Endothelial cell of hepatic sinusoid (primary cell): ENCODE measurements around the gene TGIF2.

Source experiments
- in situ Hi-C: cut with HindIII; loops from 2 replicates; pipeline ENCODE4 v1.10.0; 2017; ENCODE audit warnings: low sequenced_read_pairs

Gene TGIF2

DNA sequence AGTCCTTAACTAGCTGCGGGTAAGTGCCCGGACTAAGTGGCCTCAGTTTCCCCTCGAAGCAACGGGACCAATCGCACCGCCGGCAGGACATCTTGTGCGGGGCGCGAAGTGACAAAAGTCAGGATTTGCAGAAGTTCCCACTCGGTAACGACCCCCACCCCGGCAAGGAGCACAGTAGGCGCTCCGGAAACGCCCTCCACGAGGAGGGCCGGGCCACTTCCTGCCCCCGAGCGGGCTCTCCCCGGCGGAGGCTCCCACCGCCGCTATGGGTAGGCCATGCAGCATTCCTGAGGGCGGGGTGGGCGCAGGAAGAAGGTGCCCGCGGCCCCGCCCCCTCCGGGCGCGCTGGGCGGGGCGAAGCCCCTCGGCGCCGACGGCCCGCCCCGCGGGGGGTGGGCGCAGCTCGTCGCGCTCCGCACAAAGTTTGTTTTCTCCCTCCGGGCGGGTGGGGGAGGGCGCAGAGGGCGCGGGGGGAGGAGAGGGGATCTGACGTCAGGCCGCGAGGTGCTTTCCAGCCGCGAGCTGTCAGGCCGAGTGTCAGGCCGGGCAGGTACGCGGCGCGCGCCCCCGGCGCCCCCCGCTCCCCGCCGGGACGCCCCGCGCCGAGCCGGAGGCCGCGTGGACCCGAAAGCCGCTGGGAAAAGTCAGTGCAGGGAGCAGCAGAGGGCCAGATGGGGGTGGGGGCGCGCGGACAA, at the start of gene TGIF2:
TGIF2 (plus strand) TSS at position 495 of the 695 bp plus-strand sequence. CDS start 5,178 bp downstream, outside the sequence.
- in situ Hi-C loops = no loop called here

DNA sequence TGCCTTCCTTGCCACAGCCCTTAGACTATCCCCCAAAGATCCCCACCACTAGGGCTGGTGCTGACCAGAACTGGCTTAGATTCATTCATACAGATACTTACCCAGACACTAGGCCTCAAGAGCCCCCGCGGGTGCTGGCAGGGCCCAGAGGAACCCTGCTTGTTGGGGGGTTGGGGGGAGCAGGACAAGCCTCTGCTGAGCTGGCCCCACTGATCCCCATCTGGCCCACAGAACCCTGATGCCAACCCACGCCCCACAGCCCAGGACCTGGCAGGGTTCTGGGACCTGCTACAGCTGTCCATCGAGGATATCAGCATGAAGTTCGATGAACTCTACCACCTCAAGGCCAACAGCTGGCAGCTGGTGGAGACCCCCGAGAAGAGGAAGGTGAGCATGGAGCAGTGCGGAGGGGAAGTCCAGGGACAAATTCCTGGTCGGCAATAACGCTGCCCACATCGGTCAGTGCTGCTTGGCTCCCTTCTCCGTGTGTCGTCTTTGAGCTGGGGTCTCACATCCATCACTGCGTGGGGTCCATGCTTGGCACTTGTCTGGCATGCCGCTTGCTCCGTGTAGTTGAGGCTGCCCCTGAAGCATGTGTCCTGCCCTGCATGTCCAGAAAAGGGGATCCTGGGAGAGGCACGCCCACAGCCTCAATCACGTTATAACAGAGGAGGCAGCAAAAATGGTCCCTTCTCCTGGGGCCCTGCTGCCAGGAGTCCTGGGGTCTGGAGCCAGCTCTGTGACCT, 47.6 kb upstream of the TGIF2 start:
- in situ Hi-C loops = no loop called here

DNA sequence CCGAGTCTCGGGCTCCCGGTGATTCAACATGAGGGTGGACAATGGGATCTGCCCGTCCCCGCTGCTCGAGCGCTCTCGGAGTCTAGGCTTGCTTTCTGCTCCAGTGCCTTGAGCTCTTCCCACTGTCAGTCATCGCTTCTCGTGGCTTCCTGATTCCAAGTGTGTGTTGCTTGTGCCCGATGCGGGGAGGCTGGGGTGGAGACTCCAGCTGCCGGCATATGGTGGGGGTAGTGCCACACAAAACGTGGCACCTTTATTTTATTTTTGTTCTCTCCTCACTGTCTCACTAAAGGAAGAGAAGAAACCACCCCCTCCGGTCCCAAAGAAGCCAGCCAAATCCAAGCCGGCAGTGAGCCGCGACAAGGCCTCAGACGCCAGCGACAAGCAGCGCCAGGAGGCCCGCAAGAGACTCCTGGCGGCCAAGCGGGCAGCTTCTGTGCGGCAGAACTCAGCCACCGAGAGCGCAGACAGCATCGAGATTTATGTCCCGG, 46.8 kb upstream of the TGIF2 start:
- in situ Hi-C loops = no loop called here

DNA sequence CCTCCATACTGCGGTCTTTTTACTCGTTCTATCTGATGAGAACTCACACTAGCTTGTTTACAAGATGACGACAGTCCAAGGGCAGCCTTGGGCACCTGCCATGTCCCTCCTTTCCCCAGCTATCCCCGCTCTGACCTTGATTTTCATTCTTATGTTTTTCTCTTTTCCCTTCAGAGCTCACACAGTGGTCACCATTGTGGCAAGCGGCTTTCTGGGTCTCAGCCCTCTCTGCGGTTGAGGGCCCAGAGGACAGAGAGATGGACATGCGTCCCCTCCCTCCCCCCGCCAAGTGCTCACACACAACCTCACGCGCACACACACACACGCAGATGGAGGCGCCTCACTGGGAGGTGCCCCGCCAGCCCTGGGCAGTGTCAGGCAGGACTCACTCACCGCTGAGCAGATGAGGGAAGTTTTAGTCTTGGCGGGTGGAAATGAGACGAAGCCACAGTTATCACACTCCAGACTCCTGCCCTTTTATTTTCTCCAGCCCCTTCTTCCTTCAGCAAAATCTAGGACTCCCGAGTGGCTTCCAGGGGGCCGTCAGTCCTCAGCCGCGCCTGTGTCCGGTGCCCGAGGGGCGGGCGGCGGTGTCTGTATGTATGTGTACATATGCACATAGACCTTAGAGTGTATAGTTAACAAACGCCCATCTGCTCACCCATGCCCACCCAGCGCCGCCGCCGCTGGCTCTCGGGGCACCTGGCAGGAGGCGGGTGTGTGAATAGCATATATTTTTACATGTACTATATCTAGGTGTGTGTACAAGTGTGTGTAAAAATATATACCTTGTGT, 45.9 kb upstream of the TGIF2 start:
- in situ Hi-C loops = no loop called here

DNA sequence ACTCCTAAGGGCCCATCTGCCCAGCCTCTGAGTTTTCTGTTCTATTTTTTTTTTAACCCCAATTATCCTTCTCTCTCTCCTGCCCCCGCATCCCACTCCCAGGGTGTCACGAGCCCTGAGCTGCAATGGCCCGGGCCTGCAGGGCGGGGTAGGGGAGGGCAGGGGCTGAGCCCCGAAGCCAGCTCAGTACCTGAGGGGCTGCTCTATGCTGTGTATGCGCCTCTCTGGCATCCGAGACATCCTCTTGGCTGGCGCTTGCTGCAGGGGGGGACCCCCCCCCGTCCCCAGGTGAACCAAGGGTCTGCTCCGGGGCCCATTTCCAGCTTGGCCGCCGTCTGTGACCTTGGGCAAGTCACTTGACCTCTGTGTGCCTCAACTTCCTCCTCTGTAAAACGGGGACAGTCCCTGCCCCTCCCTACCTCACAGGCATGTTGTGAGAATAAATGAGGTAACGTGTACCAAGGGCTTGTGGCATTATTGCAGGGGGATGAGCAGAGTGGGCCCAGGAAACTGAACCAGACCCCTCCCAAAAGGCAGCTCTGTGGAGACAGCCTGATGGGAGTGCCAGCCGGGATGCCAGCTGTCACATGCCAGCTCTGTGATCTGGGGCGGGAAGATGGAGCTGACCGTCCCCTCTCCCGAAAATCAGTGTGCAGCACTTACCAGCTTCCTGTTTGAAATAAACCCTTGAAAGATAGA, 45.1 kb upstream of the TGIF2 start:
- in situ Hi-C loops = no loop called here

DNA sequence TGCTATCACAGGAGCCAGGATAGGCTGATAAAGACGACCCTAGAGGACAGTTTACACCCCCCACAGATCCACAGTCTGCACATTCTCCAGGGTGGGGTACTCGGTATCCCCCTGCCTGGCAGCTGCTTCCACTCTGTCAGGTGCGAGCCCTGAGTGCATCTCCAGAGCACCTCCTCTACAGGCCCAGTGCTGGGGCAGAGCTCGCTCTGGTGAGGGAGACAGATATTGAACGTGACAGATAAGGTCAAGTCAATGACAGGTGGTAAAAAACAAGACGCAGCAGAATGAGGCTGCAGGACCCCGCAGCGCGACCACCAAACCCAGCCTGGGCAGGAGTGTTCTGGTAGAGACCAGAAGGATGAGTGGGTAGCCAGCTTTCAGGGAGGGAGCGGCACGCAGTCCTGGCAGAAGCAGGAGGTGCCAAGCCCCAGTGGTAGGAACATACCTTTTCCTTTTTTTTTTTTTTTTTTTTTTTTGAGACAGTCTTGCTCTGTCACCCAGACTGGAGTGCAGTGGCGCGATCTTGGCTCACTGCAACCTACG, 44.5 kb upstream of the TGIF2 start:
- in situ Hi-C loops = no loop called here

DNA sequence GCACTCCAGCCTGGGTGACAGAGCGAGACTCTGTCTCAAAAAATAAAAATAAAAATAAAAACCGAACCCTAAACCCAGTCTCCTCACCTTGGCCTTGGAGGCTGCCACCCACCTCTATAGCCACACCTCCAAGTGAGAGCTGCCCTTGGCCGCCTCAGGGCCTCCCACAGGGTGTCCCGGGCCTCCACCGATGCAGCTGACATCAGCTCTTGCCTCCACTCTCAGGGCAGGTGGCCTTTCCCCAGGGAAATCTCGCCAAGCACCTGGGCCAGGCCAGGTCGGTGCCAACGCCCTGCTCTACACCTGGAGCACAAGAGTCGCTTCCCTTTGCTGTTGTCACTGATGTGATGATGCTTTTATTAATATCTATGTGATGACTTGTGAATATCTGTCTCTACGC, 41.0 kb upstream of the TGIF2 start:
- in situ Hi-C loops = no loop called here

DNA sequence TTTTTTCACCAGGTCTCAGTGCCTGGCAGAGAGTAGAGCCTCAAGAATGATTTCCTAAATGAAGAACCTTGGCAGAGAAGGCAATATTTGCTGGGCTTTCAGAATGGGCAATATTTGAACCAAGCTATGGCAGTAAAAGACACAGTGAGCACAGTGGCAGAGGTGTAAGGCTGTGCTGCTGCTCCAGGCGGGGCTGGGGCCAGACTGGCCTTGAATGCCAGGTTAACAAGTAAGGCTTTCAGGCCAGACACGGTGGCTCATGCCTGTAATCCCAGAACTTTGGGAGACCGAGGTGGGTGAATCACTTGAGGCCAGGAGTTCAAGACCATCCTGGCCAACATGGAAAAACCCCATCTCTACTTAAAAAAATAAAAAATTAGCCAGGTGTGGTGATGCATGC, 40.6 kb upstream of the TGIF2 start:
- in situ Hi-C loops = no loop called here

DNA sequence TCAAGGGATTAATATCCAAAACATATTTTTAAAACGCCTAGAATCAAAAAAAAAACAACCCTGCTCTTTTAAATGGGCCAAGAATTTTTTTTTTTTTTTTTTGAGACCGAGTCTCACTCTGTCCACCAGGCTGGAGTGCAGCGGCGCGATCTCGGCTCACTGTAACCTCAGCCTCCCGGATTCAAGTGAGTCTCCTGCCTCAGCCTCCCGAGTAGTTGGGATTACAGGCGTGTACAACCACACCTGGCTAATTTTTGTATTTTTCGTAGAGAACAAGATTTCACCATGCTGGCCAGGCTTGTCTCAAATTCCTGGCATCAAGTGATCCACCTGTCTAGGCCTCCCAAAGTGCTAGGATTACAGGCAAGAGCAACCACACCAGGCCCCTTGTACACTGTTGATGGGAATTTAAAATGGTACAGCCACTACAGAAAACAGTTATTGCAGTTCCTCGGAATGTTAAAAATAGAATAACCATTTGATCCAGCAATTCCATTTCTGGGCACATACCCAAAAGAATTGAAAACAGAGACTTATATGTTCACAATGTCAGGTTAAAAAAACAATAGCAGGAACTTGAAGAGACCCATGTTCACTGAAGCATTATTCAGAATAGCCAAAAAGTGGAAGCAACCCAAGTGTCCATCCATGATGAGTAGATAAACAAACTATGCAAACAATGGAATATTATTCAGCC, 35.2 kb upstream of the TGIF2 start:
- in situ Hi-C loops = no loop called here

DNA sequence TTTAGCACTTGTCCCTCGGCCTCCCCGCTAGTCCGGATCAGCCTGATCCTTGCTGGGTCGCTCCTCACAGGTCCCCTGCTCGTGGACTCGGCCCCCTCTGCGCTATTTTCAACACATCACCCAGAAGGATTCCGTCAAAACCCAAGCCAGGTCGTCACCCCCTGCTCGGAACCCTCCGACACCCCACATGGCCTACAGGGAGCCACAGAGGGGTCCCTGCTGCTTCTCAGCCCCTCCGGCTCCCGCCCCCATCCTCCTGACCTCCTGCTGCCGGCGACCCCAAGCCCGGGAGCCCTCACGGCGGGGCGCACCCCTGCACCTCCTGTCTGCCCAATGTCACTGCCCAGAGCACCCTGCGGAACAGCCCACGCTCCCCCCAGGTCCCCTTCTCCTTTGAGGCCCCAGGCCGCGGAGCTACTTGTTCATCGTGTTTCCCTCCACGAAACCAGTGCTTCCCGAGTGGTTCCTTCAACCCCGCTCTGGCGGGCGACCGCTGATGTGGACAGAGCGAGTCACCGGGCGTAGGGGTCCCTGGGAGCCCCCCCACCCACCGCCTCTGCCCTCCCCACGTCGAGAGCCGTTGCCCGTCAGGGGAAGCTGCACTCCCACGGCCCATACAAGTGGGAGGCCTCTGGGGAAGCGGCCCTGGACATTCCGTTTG, 32.7 kb upstream of the TGIF2 start:
- in situ Hi-C loops = no loop called here

DNA sequence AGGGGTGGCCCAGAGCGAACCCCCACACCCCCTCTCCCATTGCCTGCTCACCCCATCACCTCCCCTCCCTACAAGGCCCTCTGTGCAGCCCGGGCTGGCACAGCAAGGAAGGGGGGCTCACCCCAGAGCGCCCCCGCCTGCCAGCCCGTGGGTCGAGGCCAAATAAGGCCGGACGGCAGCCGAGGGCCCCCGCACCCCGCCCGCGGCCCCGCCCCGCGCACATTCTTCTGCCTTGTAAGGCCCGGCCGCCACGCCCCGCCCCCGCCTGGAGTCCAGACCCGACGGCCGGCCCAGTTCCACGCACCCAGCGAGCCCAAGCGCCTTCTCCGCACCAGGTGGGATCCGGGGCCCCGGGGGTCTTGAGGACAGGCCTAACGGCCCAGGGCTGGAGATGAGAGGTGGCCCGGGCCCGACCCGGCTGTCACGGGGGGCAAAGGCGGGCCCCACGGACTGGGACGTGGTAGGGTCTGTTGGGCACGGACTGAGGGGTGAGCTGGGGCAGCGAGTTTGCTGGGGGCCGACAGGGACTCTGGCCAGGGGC, 32.1 kb upstream of the TGIF2 start, which contains the start of gene MYL9:
MYL9 (plus strand) TSS at position 293 of the 541 bp plus-strand sequence. CDS start 3,366 bp downstream, outside the sequence.
- in situ Hi-C loops = no loop called here

DNA sequence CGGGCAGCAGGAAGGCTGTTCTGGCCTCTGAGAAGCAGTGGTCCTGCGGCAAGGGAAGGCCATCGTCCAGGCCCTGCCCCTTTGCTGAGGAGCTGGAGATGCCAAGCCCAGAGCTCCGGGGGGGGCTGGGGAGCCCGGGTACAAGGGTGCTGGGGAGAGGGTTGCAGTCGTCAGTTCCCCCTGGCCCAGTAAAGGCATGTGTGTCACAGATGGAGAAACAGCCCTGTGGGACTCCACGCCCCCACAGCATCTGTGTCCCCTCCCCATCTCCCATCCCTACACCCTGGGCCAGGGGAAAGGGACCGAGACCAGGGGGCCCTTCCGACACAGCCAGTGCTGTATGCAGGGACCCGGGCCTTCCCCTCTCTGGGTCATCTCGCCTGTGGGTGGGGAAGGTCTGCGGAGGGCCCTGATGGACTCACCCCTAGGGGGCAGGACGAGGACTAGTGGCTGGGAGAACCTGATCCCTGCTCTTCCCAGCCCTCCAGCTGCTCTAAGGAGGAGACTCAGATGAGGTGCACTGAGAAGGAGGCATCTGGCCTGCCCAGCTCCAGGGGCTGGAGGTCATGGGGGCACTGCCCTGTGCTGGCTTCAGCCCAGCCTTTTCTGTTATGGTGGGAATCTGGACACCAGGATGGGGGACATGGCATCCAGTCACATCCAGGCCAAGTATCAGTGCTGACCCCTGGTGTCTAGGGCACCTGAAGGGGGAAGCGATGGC, 31.5 kb upstream of the TGIF2 start:
- in situ Hi-C loops = no loop called here

DNA sequence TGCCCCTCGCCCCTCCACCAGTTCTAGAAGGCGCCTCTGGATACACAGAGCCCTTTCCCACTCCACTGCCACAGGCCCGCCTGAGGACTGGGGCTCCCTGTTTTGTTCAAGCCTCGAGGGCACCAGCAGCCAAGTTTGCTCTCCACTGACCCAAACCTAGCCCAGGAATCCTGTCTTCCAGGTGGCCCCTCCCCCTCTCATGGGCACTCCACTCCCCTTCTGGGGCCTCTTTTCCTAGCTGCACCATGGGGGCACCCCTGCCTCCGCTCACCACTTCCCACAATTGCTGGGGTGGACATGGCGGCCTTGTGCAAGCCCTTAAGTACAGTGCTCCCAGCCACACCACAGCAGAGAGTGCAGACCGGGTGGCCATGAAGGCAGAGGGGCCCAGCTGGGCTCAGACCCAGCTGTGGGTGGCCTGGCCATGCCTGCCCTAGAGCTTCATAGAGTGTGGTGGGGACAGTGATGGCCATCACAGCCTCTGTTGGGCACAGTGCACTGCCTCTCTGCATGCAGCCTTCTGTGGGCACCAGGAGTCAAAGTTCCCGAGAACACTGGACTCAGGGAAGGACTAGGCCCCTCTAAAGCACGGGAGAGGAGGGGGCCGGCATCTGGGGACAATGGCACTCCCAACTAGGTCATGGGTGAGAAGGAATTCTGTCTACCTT, 30.7 kb upstream of the TGIF2 start:
- in situ Hi-C loops = no loop called here

DNA sequence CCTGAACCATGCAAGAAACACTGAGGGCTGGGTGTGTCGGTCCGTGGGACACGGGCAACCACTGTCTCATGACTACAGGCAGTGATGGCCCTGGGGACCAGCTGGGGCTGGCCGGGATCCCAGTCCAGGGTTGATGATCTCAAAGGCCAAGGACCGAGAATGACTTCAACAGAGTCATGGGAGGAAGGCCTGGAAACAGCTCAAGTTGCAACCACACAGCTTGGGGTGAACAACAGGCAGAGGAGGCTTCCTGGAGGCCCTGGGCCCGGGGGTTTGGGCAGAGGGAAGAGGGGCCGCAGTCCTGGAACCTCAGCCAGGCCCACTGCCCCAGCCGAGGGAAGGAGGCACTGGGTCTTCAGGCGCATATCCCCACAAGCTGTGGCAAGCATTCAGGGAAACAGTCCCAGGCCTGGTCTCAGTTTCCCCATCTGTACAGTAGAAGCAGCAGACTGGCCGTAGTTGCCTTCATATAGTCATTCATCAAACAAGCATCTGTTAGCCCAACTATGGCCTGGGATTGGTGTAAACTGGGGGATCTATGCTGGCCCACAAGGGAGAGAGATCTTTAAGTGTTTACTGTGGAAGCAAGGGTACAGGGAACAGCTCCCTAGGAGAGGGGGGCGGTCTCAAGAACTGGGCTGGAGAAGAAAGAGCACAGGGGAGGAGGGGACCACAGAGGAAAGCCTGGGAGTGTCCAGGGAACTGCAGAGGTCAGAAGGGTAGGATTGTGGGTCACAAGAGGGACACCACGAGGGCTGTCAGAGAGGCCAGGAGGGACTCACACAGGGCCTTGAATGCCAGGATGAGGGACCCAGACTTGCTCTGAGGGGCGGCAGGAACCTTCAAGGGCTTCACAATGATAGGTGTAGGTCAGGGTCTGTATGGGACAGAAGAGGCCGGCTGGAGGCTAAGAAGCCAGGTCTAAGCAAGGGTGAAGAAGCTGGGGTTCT, 29.9 kb upstream of the TGIF2 start:
- in situ Hi-C loops = no loop called here

DNA sequence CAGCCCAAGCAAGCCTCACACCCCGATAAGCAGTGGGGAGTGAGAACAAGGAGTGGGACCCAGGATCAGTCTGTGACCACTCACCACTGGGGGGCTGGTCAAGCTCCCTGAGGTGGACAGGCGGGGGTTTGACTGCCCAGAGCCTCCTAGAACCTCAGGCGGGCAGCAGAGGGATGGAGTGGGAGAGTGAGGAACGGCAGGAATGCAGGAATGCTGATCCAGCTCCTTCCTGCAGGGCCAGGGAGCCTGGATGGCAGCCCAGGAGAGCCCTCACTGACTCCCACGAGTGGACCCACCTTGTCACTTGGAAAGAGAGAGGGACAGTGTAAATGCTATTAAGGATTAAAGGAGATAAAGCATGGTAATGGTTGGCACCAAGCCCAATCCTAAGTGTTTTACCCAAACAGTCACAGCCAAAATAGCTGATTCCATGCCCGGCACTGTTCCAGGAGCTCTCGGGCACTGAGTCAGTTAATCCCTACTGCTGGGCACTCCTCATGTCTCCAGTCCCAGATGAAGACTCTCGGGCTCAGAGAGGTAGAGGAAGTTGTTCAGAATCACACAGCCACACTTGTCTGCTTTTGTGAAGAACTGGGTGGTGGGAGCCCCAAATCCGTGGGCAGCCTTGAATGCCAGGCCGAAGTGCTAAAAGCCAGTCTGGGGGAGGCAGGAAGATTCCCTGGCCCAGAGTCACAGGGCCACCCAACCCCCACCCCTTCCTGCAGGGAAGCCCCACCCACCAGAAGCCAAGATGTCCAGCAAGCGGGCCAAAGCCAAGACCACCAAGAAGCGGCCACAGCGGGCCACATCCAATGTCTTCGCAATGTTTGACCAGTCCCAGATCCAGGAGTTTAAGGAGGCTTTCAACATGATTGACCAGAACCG, 29.0 kb upstream of the TGIF2 start:
- in situ Hi-C loops = no loop called here
